ENCODE results near the gene LRRC74B. TPM values are rescaled to one million over a fixed set of nuclear protein-coding genes. Genes with fewer than 3 reads are reported as not detected.

The LRRC74B gene
- 0.02 and 0.03 TPM in 2 replicates for polyA plus RNA-seq (2012; rRNA removed)
- polyA plus RNA-seq (2012; cell fraction: cytosol; rRNA removed), result not detected in 2 replicates
- 0.18 and 0.22 TPM in 2 replicates for polyA plus RNA-seq (2012; cell fraction: nucleus; rRNA removed)

- no peaks in the 10 kb centered on the region for H3K36me3 ChIP-seq (replicated peaks in 1 of 2; ENCODE audit: control insufficient read depth in 1 of 2, insufficient read depth in 2 of 2, low read length in 1 of 2)
- H3K27ac ChIP-seq (ENCODE audit: low read depth in 2 of 2, low read length in 1 of 2), result peak within 1 kb of the TSS; percentile 73 to 88
- H3K4me3 ChIP-seq (ENCODE audit: low read depth in 2 of 2, low read length in 1 of 2), result peak within 1 kb of the TSS; percentile 60 to 65
- H3K9me3 ChIP-seq, result no peaks in the 10 kb centered on the region
- H3K79me2 ChIP-seq (ENCODE audit: insufficient read depth), result no peaks in the 10 kb centered on the region
- ChIA-PET POLR2A (interaction anchor here (0.6 to 2.6 kb wide), 5 partner anchors 25 to 63 kb away, joined by 3 to 11 read pairs (median 6); partner anchors contain the start of genes LZTR1, P2RX6 and THAP7), CTCF (interaction anchor here (0.6 to 1.3 kb wide), 3 partner anchors 24 to 129 kb away, joined by 3 to 4 read pairs (median 3); partner anchors contain the start of gene THAP7)
- no peaks in the 10 kb centered on the region for H4K20me1 ChIP-seq (ENCODE audit: insufficient read depth)
- H3K4me2 ChIP-seq, result peak within 1 kb of the TSS; percentile 91
- H3K4me1 ChIP-seq (ENCODE audit: control insufficient read depth in 1 of 2, insufficient read depth in 2 of 2, low read depth in 1 of 2, low read length in 1 of 2), result peaks cover 9 to 36% of the 10 kb centered on the region in 2 experiments; a peak in 3 of 4 replicates
- peak within 1 kb of the TSS; percentile 59 for H3K9ac ChIP-seq
- H3K27me3 ChIP-seq (ENCODE audit: insufficient read depth), result no peaks in the 10 kb centered on the region
- peak within 1 kb of the TSS; percentile 96 for H2AFZ ChIP-seq (ENCODE audit: low read depth)
- H3K9me2 ChIP-seq, result no peaks in the 10 kb centered on the region
- peaks cover 6% of the 10 kb centered on the region for H3F3A ChIP-seq (replicated peaks; ENCODE audit: insufficient read depth)
- DNase-seq, result peak; percentile 97
- WGBS (ENCODE audit: low lambda C conversion rate), result 9% methylated on average over 26 of the region's 47 CpGs
- TF ChIP-seq GATA2 (CRISPR knock-in tag; IDR thresholded peaks at IDR 0.05) (no peak), TAF1 (IDR thresholded peaks at IDR 0.05; ENCODE audit: borderline replicate concordance, low read depth, low read length) (no peak), FOSL2 (IDR thresholded peaks at IDR 0.05; ENCODE audit: borderline replicate concordance, low read depth) (no peak), PBX3 (IDR thresholded peaks at IDR 0.05) (peak; percentile 99), GABPA (IDR thresholded peaks at IDR 0.05; ENCODE audit: low read depth) (peak; percentile 14; the same call in 1 of the 2 replicates), USF1 (IDR thresholded peaks at IDR 0.05; ENCODE audit: borderline replicate concordance, low read depth) (no peak), JUND (IDR thresholded peaks at IDR 0.05) (no peak), MXI1 (IDR thresholded peaks at IDR 0.05; ENCODE audit: low read depth, low read length) (peak; percentile 99), REST (IDR thresholded peaks at IDR 0.05; ENCODE audit: low read depth, low read length) (no peak), CTCF (IDR thresholded peaks at IDR 0.05) (no peak), ZBTB33 (IDR thresholded peaks at IDR 0.05; ENCODE audit: borderline replicate concordance, low read depth) (no peak), IRF3 (IDR thresholded peaks at IDR 0.05; ENCODE audit: low read depth, low read length) (peak; percentile 74), ELF1 (IDR thresholded peaks at IDR 0.05) (no peak), FOXM1 (IDR thresholded peaks at IDR 0.05; ENCODE audit: low read depth) (no peak), RAD21 (IDR thresholded peaks at IDR 0.05; ENCODE audit: low read length) (no peak), CHD2 (IDR thresholded peaks at IDR 0.05; ENCODE audit: low read length, partially characterized antibody) (peak; percentile 41), SIN3A (IDR thresholded peaks at IDR 0.05; ENCODE audit: borderline replicate concordance, low read depth, low read length) (peak; percentile 66; the same call in 1 of the 2 replicates), YY1 (IDR thresholded peaks at IDR 0.05; ENCODE audit: low read depth) (no peak), MAX (IDR thresholded peaks at IDR 0.05; ENCODE audit: low read depth) (no peak; the same call in 1 of the 2 replicates), RFX5 (IDR thresholded peaks at IDR 0.05; ENCODE audit: low read length) (no peak), RXRA (IDR thresholded peaks at IDR 0.05; ENCODE audit: borderline replicate concordance, low read depth) (no peak)
Measured at GRCh38 chr22:21045585-21046294, at the start of gene LRRC74B. LRRC74B (plus strand) TSS chr22:21045946; CDS start chr22:21045987, 41 bp downstream.

All from SK-N-SH (cell line).